GM19438 (cell line): ENCODE measurements around the gene ATXN1.

ENCODE experiments used
- ATAC-seq: cut with Tn5 transposase; IDR thresholded peaks from one replicate; pipeline ENCODE4 v1.9.1; 2021; ENCODE audit warnings: low read depth; ENCODE audit not compliant: unreplicated experiment

The ATXN1 gene

DNA sequence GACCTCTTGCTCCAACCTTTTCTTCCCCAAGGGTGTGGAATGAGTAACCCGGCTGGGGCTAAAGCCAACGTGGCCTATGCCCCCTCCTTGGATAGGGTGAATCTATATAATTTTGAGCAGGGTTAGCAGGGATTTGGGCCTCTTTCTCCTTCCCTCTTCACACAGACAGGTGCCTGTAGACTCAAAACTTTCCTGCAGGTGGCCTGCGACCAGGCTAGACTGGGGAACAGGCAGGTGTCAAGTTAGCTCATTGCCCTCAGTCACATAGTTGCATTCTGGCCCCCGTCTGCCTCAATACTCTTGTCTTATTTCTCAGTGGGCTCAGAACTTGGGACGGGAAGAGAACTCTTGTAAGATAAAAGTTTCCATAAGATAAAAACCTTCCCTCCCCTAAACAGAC, 243.0 kb downstream of the ATXN1 start:
- no peak for ATAC-seq

DNA sequence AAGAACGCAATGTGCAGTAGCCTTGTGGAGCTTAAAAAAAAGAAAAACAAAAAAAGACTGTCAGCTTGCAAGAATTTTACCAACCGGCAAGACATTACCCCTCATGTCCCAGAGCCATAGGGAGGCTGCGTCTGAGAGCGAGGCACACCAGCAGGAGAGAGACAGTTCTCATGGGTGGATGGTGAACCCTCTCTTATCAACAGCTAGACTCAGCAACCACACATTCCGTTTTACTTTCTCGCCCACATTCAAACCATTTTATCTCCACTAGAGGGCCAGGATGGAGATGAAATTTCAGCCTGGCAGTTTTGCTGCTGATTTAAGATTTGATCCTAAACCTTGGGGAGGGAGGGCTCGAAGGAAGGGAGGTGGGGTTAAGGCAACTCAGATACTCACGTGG, 247.0 kb downstream of the ATXN1 start:
- no peak for ATAC-seq

DNA sequence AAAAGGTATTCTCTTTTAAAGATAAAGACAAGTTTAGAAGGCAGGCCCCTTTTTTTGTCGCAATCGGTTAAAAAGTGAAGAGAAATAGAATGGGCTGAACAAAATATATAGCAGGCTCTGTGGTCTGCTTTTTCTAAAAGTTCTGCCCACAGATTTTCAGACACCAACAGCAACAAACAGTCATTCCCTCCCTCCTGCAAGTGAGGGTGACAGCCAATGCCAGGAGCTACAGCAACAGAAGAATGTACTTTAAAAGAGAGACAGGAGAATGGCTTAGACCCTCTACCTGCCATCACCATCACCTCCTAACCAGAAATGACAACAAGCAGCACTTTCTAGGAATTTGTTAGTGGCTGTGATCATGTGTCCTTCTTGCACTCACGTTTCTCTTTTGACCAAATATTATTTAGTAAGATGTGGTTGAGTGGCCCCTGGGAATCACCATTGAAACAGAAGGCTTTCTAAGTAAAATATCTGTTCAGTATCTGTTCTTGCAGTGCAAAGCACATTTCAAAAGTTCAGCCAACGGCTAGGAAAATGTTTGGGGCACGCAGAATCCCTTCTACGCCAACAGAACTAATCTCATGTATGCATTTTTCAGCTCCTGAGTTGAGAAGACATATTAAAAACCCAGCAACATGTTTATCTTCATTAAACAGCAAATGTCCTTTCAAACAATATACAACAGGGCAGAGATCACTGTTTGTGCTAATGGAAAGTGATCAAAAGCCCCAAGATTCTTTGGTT, 248.5 kb downstream of the ATXN1 start:
- ATAC-seq = no peak

DNA sequence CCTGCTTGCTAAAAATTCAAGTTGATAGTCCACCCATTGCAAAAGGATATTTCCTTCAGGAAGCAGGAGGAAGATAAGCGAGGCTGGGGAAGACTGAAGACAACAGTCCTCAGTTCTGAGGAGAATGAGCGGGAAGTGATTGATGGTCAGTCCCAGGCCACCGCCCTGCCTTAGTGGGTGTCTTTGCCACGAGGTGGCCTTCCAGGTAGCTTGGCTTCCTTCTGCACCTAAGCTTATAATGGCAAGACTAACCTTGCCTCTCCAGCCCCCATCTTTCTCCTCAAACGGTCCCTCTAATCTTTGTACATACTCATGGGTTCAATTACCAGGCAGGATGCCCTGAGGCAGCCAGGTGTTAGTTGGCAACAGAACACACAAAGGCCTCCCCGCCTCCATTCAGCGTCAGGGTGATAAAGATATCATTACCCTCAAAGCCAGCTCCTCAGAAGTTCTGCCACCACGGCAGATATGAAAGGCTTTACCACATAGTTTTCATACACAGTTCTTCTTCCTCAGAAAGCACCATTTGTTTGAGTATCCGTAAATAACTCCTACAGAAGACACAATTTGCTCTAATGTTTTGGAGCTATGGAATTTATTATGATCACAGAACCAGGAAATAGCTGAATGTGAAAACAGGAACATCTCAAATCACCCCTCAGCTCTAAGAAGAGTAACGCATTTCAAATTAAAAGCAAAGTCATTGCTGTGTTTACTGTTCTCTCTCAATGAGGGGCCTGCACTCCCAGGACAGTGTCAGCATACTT, 249.4 kb downstream of the ATXN1 start:
- ATAC-seq = no peak

DNA sequence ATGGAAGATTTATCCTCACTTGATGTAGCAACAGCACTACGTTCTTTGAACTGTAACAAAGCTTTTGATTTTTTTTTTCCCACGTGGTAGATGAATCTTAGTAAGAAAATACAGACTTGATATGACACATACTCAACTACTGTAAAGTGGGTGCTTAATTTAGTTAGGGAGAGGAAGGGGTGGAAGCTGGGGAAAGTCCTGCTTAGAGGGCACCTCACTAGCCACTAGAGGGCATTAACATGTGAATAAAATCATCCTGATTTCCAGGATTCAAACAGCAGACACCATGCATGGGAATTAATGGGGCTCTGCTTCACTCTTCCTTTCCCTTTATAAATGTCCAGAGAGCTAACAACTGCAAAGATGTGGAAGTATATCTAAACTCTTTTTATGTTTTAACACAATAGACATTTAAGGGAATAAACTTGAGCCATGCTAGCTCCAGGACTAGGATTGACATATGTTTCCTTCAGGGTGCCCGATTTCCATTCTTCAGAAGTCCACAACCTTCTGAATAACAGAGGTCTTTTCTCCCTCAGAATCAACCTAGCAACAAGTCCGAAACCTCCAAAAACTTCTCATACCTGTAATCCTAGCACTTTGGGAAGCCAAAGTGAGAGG, 250.1 kb downstream of the ATXN1 start:
- no peak for ATAC-seq

DNA sequence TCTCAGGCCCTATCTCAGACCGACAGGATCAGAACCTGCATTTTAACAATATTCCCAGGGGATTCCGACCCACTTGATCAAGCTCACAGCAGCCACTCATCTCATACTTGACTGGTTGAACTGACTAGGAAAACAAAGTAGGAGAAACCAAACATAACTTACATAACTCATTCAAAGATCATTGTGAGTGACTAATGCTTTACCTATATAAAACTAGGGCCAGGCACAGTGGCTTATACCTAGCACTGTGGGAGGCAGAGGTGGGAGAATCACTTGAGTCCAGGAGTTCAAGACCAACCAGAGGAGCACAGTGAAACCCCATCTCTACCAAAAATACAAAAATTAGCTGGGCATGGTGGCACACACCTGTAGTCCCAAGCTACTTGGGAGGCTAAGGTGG, 251.0 kb downstream of the ATXN1 start:
- ATAC-seq = no peak

DNA sequence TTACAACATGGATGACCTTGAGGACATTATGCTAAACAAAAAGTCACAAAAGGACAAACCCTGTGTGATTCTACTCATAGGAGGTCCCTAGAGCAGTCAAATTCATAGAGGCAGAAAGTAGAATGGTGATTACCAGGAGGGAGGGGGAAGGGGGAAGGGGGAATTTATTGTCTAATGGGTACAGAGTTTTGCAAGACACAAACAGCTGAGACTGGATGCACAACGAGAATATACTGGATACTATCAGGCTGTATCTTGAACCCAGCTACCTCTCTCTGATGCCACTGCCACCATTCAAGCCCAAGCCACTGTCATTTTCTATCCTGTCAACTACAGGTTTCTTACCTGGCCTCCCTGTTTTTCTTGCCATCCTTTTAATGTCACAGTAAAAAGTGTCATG, 252.3 kb downstream of the ATXN1 start:
- no peak for ATAC-seq

DNA sequence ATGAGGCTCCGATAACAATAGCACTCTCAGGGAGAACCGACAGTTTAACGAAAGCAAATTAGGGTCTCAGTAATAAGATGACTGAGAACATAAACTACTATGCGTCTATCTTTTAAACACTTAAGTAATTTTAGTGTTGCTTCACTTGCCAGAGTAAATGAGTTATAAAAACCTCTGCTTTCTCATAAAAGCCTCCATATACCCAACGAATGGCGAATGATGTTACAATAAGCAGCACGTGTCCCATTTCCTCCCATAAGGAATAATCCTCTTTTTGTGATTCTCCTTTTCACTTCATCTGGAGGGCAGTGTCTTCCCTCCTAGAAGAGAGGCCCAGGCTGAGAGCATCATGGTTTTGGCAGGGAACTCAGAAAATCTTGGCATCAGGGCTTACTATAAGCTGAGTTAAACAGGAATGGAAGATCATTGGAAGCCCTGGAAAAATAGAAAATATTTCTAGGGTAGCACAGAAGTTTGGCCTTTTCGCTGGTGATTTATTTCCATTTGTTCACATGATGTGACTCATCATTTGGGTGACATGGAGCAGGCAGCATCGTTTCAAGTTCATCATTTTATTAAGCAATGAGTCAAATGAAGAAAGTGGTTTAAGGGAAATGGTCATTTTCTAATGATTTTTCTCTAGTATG, 255.4 kb downstream of the ATXN1 start:
- ATAC-seq = no peak

DNA sequence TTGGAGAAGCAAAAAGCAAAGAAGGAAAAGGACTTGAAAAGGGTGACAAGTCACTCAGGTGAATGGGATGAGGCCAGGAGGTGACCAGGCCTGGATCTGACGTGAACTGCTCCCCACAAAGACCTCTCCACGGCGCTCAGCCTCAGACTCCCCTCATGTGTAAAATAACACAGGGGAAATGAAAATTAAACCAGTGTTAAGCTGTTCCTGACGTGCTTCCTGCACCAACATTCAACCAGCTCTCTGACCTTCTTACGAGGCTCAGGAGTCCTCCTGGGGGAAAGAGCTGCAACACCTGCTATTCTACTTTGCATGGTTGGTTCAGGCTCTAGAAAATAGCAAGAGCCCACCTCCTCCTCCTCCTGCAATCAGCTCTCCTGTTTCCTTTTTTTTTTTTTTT, 256.7 kb downstream of the ATXN1 start:
- ATAC-seq = peak; percentile 47

DNA sequence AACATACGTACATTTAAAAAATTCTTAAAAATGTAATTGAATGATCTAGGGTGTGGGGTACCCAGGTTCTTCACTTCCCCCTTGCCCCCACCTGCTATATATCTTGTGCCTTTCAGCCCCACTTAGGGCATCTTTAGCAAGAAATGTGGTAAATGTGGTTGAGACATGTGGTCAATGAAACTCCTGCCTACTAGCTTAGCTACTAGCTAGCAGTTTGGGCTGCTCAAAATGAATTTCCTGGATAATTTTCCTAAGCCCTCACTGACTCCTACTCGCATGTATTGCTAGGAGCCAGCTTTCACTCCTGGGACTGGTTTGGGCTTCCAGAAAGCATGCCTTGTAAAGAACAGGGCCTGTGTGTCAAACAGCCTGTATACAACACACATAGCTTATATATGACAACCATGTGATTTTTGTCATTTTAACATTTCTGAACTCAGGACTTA, 257.3 kb downstream of the ATXN1 start:
- ATAC-seq = peak; percentile 78

DNA sequence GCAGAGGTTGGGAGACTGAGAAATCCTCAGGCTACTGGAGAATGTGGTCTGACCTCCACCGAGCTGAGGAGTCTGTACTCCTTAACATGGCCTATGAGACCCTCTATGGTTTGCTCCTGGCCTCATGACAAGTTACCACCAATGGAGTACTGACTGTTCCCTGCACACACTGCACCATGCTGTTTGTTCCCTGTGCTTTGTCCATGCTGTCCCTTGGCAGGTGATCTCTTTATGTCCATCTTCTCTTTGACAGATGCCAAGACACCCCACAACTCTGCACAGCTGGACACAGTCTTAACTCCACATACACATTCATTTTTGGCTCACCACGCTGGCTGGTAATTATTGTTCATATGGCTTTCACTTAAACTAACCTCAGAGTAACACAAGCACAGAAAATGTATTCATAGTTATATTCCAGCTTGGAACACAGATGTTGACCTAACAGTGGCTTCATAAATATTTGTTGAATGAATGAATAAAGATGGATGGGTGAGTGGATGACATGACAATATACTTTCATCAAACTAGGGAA, 258.0 kb downstream of the ATXN1 start:
- no peak for ATAC-seq

DNA sequence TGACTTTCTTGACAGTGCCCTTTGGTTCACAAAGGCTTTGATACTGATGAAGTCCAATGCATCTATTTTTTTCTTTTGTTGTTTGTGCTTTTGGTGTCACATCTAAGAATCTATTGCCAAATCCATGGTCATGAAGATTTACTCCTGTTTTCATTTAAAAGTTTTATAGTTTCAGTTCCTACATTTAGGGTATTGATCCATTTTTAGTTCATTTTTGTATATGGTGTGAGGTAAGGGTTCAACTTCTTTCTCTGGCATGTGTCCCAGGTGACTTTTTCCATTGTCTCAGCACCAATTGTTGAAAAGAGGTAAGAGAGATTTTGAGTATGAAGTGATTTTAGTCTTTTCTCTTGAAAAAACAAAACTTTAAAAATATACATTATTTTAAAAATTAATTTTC, 262.3 kb downstream of the ATXN1 start:
- no peak for ATAC-seq

DNA sequence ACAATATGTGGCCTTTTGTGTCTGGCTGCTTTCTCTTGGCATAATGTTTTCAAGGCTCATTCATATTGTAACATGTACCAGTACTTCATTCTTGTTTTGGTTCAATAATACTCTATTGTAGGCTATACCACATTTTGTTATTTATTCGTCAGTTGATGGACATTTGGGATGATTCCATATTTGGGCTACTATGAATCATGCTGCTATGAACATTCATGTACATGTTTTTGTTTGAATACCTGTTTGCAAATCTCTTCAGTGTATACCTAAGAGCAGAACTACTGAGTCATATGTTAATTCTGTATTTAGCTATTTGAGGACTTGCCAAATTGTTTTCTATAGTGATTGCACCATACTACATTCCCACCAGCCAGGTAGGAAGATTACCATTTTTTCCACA, 263.0 kb downstream of the ATXN1 start:
- ATAC-seq = no peak

DNA sequence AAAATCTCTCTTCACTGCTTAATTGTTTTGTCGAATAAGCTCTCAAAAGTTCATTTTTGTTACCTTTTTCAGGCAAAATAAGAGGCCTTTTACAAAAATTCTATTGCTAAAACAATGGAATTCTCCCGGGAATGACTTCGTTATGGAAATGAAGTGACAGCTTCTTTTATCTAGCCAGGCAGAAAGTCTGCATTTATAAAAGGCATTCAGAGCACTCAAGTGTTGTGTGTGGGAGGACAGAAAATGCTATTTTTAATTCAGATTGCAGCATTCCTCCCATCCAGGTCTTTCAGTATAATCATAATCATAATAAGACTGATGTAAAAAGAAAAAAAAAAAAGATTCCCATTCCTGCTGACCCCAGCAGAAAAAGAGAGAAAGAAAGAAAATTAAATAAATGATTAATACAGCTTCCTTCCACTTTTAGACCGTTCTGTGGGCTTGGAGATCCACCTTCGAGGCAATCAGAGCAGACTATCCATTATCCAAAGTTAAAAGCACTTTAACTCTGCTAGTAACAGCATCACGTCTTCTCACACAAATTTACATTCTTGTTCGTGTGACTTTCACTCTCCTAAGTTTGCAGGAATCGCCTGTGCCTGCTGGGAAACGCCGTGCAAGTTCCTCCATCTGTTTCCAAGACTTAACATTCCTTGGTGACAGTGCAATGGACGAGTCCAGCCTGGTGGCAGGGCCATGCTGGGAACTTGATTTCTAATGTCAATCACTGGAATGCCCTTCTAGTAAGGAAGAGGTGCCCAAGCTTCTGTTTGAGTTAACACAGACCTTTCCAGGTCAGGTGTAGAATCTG, 264.1 kb downstream of the ATXN1 start:
- ATAC-seq = no peak

DNA sequence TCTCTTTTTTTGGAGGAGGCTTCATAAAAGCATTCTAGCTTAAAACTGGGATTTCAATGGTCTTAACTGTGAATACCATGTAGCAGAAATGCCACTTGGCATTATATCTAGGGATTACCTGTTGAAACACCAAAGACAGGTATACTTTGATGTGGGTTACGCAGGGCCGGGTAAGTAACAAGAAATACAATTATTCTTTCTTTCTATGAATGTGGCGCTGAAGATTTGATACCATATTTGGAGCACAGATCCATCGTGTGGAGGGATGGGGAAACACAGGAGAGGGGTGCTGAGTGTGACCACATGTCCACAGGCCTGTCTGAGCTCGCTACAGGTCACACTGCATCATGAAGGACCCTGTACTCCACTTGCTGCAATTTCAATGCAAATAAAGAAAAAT, 265.1 kb downstream of the ATXN1 start:
- ATAC-seq = no peak

DNA sequence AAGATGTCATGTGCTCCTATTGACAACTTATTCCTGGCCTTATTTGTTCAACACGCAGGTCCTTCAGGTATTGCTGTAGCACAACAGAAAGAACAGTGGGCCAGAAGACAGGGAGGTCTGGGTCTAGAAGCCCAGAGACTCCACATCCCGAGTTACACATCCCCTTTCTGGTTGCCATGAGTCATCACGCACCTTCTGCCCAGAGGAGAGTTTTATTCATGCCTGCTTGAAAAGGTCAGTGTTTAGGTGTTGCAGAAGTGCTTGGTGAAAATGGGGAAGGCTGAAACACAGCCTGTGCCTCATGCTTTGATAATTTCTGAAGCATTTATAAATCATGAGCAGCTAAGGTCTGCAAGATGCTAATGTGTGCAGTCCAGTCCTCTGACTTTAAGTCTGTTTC, 266.5 kb downstream of the ATXN1 start:
- peak; percentile 85 for ATAC-seq

DNA sequence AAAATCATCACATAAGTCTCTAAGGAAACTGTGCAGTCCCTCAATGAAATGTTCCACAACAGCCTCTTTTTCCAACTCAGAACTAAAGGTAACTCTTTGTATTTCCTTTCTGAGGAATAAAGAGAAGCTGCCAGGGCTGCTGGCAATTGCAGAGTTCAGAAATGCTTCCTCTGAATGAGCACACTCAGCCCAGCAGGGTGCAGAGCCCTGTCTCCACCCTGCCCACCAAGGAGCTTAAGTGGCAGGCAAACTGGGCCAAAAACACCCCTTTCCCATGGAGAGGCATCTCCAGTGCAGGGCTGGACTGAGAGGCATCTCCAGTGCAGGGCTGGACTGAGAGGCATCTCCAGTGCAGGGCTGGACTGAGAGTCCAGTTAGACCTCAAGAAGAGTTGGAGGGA, 267.5 kb downstream of the ATXN1 start:
- no peak for ATAC-seq

DNA sequence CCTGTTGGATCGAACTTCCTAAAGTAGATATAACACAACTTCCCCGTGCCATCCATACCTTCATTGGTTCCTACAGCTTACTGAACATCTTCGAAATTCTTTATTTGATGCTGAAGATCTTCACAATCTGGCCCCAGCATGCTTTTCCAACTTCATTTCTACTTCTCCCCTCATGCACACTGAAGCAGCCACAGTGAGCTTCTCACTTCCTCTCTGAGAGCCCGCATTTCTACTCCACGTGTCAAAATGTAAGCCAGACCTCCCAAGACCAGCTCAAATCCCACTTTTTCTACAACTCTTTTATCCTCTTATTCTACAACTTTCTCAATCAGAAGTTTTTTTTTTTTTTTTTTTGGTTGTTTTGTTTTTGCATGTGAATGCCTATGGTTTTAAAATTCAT, 268.1 kb downstream of the ATXN1 start:
- ATAC-seq = no peak

DNA sequence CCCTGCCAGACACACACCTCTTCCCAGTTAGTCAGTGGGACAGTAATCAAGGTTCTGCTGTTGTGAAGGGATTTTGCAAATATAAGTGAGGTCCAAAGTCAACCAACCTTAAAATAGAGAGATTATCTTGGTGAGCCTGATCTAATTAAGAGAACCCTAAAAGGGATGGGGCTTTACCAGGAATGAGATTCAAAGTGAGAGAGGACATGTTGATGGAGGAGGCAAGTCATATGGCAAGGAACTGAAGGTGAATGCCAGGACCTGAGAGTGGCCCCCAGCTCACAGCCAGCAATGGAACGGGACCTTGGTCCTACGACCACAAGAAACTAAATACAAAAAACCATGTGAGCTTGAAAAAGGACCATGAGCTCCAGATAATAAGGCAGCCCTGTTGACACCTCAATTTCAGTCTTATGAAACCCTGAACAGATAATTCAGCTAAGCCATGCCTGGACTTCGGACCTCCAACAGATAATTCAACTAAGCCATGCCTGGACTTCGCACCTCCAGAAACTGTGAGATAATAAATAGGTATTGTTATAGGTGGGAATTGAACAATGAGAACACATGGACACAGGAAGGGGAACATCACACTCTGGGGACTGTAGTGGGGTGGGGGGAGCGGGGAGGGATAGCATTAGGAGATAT, 269.5 kb downstream of the ATXN1 start:
- no peak for ATAC-seq

DNA sequence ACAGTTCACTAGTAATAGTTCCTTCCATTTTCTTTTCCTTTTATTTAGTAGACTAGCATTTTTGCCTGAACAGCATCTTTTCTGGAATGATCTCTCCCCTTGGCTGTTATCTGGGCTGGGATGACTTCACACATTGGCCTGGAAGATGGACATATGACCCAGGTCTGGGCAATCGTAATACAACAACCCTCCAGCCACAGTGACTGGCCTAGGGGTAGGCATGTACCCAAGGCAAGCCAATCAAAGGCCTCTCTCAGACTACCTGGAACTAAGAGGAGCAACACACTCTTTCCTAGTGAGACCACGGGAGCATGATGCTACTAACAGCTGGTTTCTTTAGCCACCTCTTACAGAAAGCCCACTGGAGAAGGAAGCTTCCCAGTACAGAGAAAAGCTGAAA, 270.6 kb downstream of the ATXN1 start:
- no peak for ATAC-seq
